Activated naive CD4-positive, alpha-beta T cell treated with anti-CD3 and anti-CD28 coated beads for 36 hours (primary cell): ENCODE results near the gene LRP1B. TPM values are rescaled to one million over a fixed set of nuclear protein-coding genes. Genes with fewer than 3 reads are reported as not detected.

Experiments used
- CTCF ChIA-PET: fragments of 350-600 bp; sonication (Branson Sonifier 250); formaldehyde crosslinking; loops from one replicate; lab custom pipeline; 2021; ENCODE audit warnings: antibody characterized with exemption; lab: Charles Lee
- DNase-seq: peaks from one replicate; pipeline ENCODE4 v3.0.0-alpha.2; 2020
- H3K27ac Mint-ChIP-seq: one replicate; pipeline ENCODE4 v1.8.0; 2021; ENCODE audit warnings: mild to moderate bottlenecking, mixed read lengths
- H3K27me3 Mint-ChIP-seq: one replicate; pipeline ENCODE4 v1.8.0; 2021; ENCODE audit warnings: low read depth, mixed read lengths
- H3K36me3 Mint-ChIP-seq: one replicate; pipeline ENCODE4 v1.8.0; 2021; ENCODE audit warnings: low read depth, mixed read lengths
- H3K4me1 Mint-ChIP-seq: one replicate; pipeline ENCODE4 v1.8.0; 2021; ENCODE audit warnings: low read depth, mixed read lengths
- H3K4me3 Mint-ChIP-seq: one replicate; pipeline ENCODE4 v1.8.0; 2021; ENCODE audit warnings: mild to moderate bottlenecking, moderate library complexity, mixed read lengths
- H3K9me3 Mint-ChIP-seq: one replicate; pipeline ENCODE4 v1.8.0; 2021; ENCODE audit warnings: mixed read lengths
- intact Hi-C: fragments of 100-400 bp; cut with micrococcal nuclease; formaldehyde crosslinking; loops from one replicate; pipeline ENCODE4 v1.15.1; 2023
- total RNA-seq, 2 experiments: library from RNA; stranded (reverse); gene quantifications; one replicate each; pipeline ENCODE4 v1.2.3, GENCODE V29; 2021

LRP1B gene
- total RNA-seq, 2 experiments from 2014 or later: not detected

DNA sequence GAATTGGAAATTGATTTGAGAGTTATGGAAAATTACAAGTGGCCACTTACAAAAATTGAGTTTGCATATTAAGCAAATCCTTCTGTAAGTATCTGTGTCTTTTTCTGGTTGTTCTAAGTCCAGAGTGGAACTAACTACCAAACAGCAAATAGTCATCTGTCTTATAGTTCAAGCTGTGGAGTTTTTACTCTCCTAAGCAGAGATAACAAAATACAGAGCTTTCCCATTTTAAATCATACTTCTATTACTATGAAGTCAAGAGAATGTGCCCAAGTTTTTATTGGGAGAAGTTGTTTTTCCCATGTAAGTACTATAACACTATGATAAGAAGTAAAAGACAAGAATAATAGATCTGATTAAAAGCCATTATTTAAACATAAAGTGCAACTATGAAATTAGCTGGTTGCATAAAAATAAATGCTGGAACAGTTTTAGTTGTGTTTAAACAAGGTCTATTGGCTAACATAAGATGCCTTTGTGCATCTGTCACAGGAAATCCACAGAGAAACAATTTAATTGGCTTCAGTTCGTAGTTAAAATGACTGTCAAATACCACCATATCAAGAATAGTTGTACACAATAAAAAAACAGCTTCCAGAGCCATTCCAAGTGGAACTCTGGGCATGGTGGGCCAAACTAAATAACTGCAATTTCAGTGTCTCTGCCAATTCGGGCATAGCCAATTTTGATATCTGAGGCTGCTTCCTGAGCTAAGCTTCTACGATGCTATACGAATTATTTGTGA lies 1883.2 kb downstream of the LRP1B start:
- intact Hi-C loops: no loop called here
- Mint-ChIP-seq H3K4me3 (no peak overlapping the region), H3K27ac (no peak overlapping the region), H3K27me3 (no peaks in the 10 kb centered on the region), H3K4me1 (no peaks in the 10 kb centered on the region), H3K9me3 (peaks cover 6% of the 10 kb centered on the region), H3K36me3 (no peaks in the 10 kb centered on the region)
- no peak for DNase-seq
- CTCF ChIA-PET: no interaction called here

DNA sequence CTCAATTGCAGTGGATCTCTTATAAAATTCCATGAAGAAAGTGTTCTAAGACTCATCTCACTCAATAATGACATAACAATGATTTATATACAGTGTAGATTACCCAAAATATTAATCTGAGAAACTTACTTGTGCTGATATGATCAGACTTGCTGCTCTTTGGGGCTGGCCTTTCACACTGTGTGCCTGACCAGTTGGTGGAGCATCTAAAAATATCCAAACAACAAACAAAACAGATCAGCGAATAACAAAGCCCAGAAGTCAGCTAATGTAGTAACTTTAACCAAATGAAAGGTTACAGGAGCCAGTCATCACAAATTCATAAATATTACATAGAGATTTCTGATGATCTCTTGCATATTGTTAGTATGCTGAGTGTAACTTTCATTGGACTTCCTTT lies 1883.9 kb downstream of the LRP1B start:
- intact Hi-C loops: no loop called here
- Mint-ChIP-seq H3K36me3 (no peaks in the 10 kb centered on the region), H3K4me3 (no peak overlapping the region), H3K4me1 (no peaks in the 10 kb centered on the region), H3K27ac (no peak overlapping the region), H3K27me3 (no peaks in the 10 kb centered on the region), H3K9me3 (peaks cover 8% of the 10 kb centered on the region)
- DNase-seq: no peak
- CTCF ChIA-PET: no interaction called here

DNA sequence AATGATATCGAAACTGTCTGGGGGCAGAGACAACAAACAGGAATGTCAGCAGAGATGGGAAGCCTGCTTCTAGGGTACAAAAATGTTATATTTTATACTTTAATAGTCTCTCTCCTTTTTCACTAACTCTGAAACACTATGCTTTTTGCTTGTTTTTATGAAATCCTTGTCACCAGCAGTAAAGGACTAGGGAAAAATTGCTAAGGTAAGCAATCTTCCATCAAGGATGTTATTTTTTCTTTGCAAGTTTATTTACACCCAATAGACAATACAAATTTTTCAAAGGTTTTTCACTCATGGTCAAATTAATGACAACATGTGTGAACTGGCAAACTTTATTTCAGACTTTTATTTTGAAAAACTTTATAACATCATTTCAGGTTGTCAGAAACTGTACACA lies 1884.8 kb downstream of the LRP1B start:
- no peak for DNase-seq
- Mint-ChIP-seq H3K9me3 (peaks cover 8% of the 10 kb centered on the region), H3K36me3 (no peaks in the 10 kb centered on the region), H3K27me3 (no peaks in the 10 kb centered on the region), H3K4me1 (no peaks in the 10 kb centered on the region), H3K27ac (no peak overlapping the region), H3K4me3 (no peak overlapping the region)
- CTCF ChIA-PET: no interaction called here
- intact Hi-C loops: no loop called here

DNA sequence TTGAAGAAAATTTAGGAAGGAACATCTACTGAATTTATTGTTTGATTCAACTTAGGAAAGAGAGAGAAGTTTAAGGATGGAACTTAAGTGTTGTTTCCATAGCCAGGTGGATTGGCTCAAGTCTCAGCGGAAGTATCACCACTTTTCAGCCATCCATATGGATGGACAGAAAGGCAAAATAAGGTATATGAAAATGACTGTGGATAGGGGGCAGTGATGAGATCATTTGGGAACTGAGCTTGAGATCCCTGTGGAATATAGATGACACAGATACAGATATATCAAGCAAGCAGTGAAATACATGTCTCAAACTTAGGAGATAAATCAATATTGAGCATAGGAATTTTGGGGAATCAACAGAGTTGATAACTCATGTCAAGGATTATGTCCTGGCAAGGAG lies 1887.9 kb downstream of the LRP1B start:
- no peaks in the 10 kb centered on the region for H3K4me1 Mint-ChIP-seq
- CTCF ChIA-PET: no interaction called here
- H3K36me3 Mint-ChIP-seq: no peaks in the 10 kb centered on the region
- no peak for DNase-seq
- H3K27me3 Mint-ChIP-seq: no peaks in the 10 kb centered on the region
- H3K27ac Mint-ChIP-seq: no peak overlapping the region
- no peak overlapping the region for H3K4me3 Mint-ChIP-seq
- peaks cover 10% of the 10 kb centered on the region for H3K9me3 Mint-ChIP-seq
- intact Hi-C loops: no loop called here

GRCh38 chr2:140234116-140234515 lies 1896.7 kb downstream of the LRP1B start:
- Mint-ChIP-seq H3K36me3 (no peaks in the 10 kb centered on the region), H3K27me3 (no peaks in the 10 kb centered on the region), H3K9me3 (peaks cover 8% of the 10 kb centered on the region), H3K4me3 (no peak overlapping the region), H3K4me1 (no peaks in the 10 kb centered on the region), H3K27ac (no peak overlapping the region)
- no peak for DNase-seq
- intact Hi-C loops: no loop called here
- CTCF ChIA-PET: no interaction called here

DNA sequence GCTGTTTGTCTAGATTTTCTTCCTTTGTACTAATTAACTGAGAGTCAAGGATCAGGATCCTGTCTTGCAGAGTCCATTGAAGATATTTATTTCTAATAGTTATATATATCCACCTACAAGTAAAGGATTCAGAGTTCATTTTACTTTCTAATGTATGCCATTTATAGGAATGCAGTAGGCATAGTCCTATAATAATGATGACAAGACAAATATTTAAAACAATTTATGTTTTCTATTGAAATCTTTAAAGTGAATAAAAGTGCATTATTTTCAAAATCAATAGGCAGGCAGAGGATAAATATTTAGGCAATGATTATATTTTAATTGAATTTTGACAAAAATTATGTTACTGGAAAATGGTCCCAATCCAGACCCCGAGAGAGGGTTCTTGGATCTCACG lies 1919.9 kb downstream of the LRP1B start:
- Mint-ChIP-seq H3K36me3 (no peaks in the 10 kb centered on the region), H3K27ac (no peak overlapping the region), H3K4me1 (no peaks in the 10 kb centered on the region), H3K4me3 (no peak overlapping the region), H3K9me3 (no peaks in the 10 kb centered on the region), H3K27me3 (no peaks in the 10 kb centered on the region)
- intact Hi-C loops: no loop called here
- CTCF ChIA-PET: no interaction called here
- DNase-seq: no peak

- Mint-ChIP-seq H3K4me3 (no peak overlapping the region), H3K9me3 (peaks cover 10% of the 10 kb centered on the region), H3K4me1 (no peaks in the 10 kb centered on the region), H3K36me3 (no peaks in the 10 kb centered on the region), H3K27me3 (no peaks in the 10 kb centered on the region), H3K27ac (no peak overlapping the region)
- intact Hi-C loops: no loop called here
- CTCF ChIA-PET: no interaction called here
- DNase-seq: no peak
Observed at GRCh38 chr2:140205093-140205492, 1925.7 kb downstream of the LRP1B start.

GRCh38 chr2:140203347-140203746 lies 1927.5 kb downstream of the LRP1B start:
- no peak for DNase-seq
- intact Hi-C loops: no loop called here
- CTCF ChIA-PET: no interaction called here
- H3K4me1 Mint-ChIP-seq: no peaks in the 10 kb centered on the region
- H3K4me3 Mint-ChIP-seq: no peak overlapping the region
- peaks cover 14% of the 10 kb centered on the region for H3K9me3 Mint-ChIP-seq
- H3K27me3 Mint-ChIP-seq: no peaks in the 10 kb centered on the region
- H3K36me3 Mint-ChIP-seq: no peaks in the 10 kb centered on the region
- no peak overlapping the region for H3K27ac Mint-ChIP-seq

DNA sequence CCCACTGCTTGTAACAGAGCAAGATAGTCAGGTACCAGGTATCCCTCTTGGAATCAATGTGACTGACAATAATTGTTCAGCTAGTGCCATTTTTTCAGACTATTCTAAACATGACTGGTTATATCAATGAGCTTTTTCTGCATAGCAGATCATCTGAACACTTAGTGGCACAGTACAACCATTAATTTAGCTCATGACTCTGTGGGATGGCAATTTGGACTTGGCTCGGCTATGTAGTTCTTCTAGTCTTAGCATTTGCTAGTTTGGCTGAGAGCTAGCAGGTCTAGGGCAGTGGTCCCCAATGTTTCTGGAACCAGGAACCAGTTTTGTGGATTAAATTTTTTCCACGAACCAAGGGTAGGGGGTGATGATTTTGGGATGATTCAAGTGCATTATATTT lies 1929.2 kb downstream of the LRP1B start:
- no peak for DNase-seq
- Mint-ChIP-seq H3K27ac (no peak overlapping the region), H3K9me3 (peaks cover 14% of the 10 kb centered on the region), H3K4me3 (no peak overlapping the region), H3K4me1 (no peaks in the 10 kb centered on the region), H3K27me3 (no peaks in the 10 kb centered on the region), H3K36me3 (no peaks in the 10 kb centered on the region)
- CTCF ChIA-PET: no interaction called here
- intact Hi-C loops: no loop called here

DNA sequence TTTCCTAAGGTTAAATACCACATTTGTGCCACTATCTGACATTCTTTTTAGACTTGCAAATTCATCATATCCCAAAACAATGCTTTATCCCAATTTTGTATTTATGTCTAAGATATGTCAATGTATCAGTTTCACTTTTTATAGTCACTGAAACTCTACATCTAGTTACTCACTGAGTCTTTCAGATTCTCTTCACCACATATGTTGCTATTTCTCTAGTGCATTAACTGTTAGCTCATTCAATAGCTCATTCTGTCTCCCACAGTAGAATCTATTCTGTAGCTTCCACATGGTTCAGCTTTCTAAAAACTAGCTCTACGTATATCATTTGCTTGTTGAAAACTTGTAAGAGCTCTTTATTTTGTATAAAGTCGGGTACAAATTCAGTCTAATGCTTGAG lies 1930.1 kb downstream of the LRP1B start:
- Mint-ChIP-seq H3K36me3 (no peaks in the 10 kb centered on the region), H3K27ac (no peak overlapping the region), H3K4me1 (no peaks in the 10 kb centered on the region), H3K4me3 (no peak overlapping the region), H3K27me3 (no peaks in the 10 kb centered on the region), H3K9me3 (peaks cover 14% of the 10 kb centered on the region)
- no peak for DNase-seq
- intact Hi-C loops: no loop called here
- CTCF ChIA-PET: no interaction called here

DNA sequence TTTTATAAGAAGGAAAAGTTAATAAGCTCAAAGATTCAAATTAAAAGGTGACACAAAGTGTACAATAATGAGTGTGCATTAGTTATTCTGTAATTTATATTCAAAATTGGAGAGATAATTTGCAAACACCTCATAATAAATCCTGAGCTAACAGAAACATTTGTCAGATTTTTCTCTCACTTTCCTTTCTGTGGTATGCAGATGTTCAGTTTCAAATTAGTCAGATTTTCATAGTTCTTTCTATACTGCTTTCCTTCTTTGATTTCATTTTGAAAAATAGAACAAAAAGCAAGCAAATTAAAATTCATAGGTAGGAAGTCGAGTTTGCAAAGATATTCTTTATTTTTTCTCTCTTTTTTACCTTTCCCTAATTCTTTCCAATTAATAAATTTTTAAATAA lies 1930.5 kb downstream of the LRP1B start:
- intact Hi-C loops: no loop called here
- H3K4me1 Mint-ChIP-seq: no peaks in the 10 kb centered on the region

GRCh38 chr2:140199312-140199711 lies 1931.5 kb downstream of the LRP1B start:
- H3K4me1 Mint-ChIP-seq: no peaks in the 10 kb centered on the region
- no peak for DNase-seq
- intact Hi-C loops: no loop called here
- no peaks in the 10 kb centered on the region for H3K36me3 Mint-ChIP-seq
- no peak overlapping the region for H3K27ac Mint-ChIP-seq
- no peak overlapping the region for H3K4me3 Mint-ChIP-seq
- H3K27me3 Mint-ChIP-seq: no peaks in the 10 kb centered on the region
- peaks cover 11% of the 10 kb centered on the region for H3K9me3 Mint-ChIP-seq
- CTCF ChIA-PET: no interaction called here

More for the DNA sequence above, 1930.5 kb downstream of the LRP1B start:
- no peaks in the 10 kb centered on the region for H3K36me3 Mint-ChIP-seq
- H3K27ac Mint-ChIP-seq: no peak overlapping the region
- no peak overlapping the region for H3K4me3 Mint-ChIP-seq
- no peak for DNase-seq
- H3K9me3 Mint-ChIP-seq: peaks cover 14% of the 10 kb centered on the region
- CTCF ChIA-PET: interaction anchor here (0.6 kb wide), 1 partner anchor 238 kb away, joined by 4 read pairs; no protein-coding TSS in a partner anchor
- no peaks in the 10 kb centered on the region for H3K27me3 Mint-ChIP-seq

- Mint-ChIP-seq H3K27me3 (no peaks in the 10 kb centered on the region), H3K4me1 (no peaks in the 10 kb centered on the region), H3K36me3 (no peaks in the 10 kb centered on the region), H3K4me3 (no peak overlapping the region), H3K9me3 (peaks cover 5% of the 10 kb centered on the region), H3K27ac (no peak overlapping the region)
- intact Hi-C loops: no loop called here
- no peak for DNase-seq
- CTCF ChIA-PET: no interaction called here
Observed at GRCh38 chr2:140187086-140187485, 1943.7 kb downstream of the LRP1B start.
